Astrocyte (in vitro differentiated cells and primary cell): Measurements from ENCODE around the gene SMPD3. TPM values are rescaled to one million over a fixed set of nuclear protein-coding genes. Genes with fewer than 3 reads are reported as not detected.

Experiments
- DNase-seq: peaks from one replicate; pipeline ENCODE4 v3.0.0-alpha.2; 2010; ENCODE audit warnings: low read depth
- FAIRE-seq: peaks from 2 replicates; lab custom pipeline; 2011; peaks lifted over from hg19 to GRCh38; lab: Jason Lieb, UNC
- H2AFZ ChIP-seq: 2 replicates; pipeline ENCODE4 v1.6.0; 2012; ENCODE audit warnings: low read depth, low read length, inconsistent platforms
- H3K27ac ChIP-seq: 2 replicates; pipeline ENCODE4 v1.5.1; 2011; ENCODE audit warnings: low read depth, low read length, inconsistent platforms
- H3K27me3 ChIP-seq: 2 replicates; pipeline ENCODE4 v1.6.0; 2011; ENCODE audit warnings: low read length, inconsistent platforms; ENCODE audit not compliant: insufficient read depth
- H3K36me3 ChIP-seq: 2 replicates; pipeline ENCODE4 v1.5.1; 2011; ENCODE audit warnings: low read length, inconsistent platforms; ENCODE audit not compliant: insufficient read depth
- H3K4me1 ChIP-seq: 2 replicates; pipeline ENCODE4 v1.5.1; 2011; ENCODE audit warnings: low read length, inconsistent platforms; ENCODE audit not compliant: insufficient read depth
- H3K4me2 ChIP-seq: 2 replicates; pipeline ENCODE4 v1.6.0; 2012; ENCODE audit warnings: low read length, inconsistent platforms
- H3K4me3 ChIP-seq: 2 replicates; pipeline ENCODE4 v1.5.1; 2011; ENCODE audit warnings: low read depth, mild to moderate bottlenecking, low read length, inconsistent platforms; ENCODE audit not compliant: insufficient read depth
- H3K79me2 ChIP-seq: 2 replicates; pipeline ENCODE4 v1.6.0; 2012; ENCODE audit warnings: mild to moderate bottlenecking, low read length, inconsistent platforms; ENCODE audit not compliant: insufficient read depth
- H3K9ac ChIP-seq: 2 replicates; pipeline ENCODE4 v1.6.0; 2012; ENCODE audit warnings: mild to moderate bottlenecking, low read length, inconsistent platforms
- H3K9me3 ChIP-seq: 2 replicates; pipeline ENCODE4 v1.5.1; 2012; ENCODE audit warnings: low read depth, mild to moderate bottlenecking, low read length, inconsistent platforms; ENCODE audit not compliant: insufficient read depth
- H4K20me1 ChIP-seq: 2 replicates; pipeline ENCODE4 v1.6.0; 2012; ENCODE audit warnings: low read length, inconsistent platforms; ENCODE audit not compliant: insufficient read depth
- H3K27ac Mint-ChIP-seq: one replicate; pipeline ENCODE4 v1.8.0; 2021; ENCODE audit warnings: mild to moderate bottlenecking, mixed read lengths; ENCODE audit not compliant: unreplicated experiment
- H3K27me3 Mint-ChIP-seq: one replicate; pipeline ENCODE4 v1.8.0; 2021; ENCODE audit warnings: low read depth, mixed read lengths; ENCODE audit not compliant: unreplicated experiment
- H3K36me3 Mint-ChIP-seq: one replicate; pipeline ENCODE4 v1.8.0; 2021; ENCODE audit warnings: low read depth, mixed read lengths; ENCODE audit not compliant: unreplicated experiment
- H3K4me1 Mint-ChIP-seq: one replicate; pipeline ENCODE4 v1.8.0; 2021; ENCODE audit warnings: low read depth, mixed read lengths; ENCODE audit not compliant: unreplicated experiment
- H3K4me3 Mint-ChIP-seq: one replicate; pipeline ENCODE4 v1.8.0; 2021; ENCODE audit warnings: mild to moderate bottlenecking, moderate library complexity, mixed read lengths; ENCODE audit not compliant: unreplicated experiment
- H3K9me3 Mint-ChIP-seq: one replicate; pipeline ENCODE4 v1.8.0; 2021; ENCODE audit warnings: mild to moderate bottlenecking, mixed read lengths; ENCODE audit not compliant: unreplicated experiment
- CTCF ChIP-seq: IDR thresholded peaks from 2 replicates; pipeline ENCODE4 v1.5.1; 2011; ENCODE audit warnings: low read depth, mild to moderate bottlenecking, inconsistent platforms, low read length, moderate library complexity; ENCODE audit not compliant: insufficient read depth
- EZH2 ChIP-seq: IDR thresholded peaks from 2 replicates; pipeline ENCODE4 v1.6.1; 2012; ENCODE audit warnings: mild to moderate bottlenecking, low read length, inconsistent platforms; ENCODE audit not compliant: insufficient read depth
- total RNA-seq: library from RNA; stranded (reverse); gene quantifications from 2 replicates; pipeline ENCODE4 v1.2.1, GENCODE V29; 2021

The SMPD3 gene
- total RNA-seq, 1 donor from 2014 or later: 0.25 TPM

GRCh38 chr16:68370581-68371275 lies 77.6 kb downstream of the SMPD3 start:
- Histone ChIP-seq H3K27me3 (peaks cover 2% of the 10 kb centered on the region), H3K27ac (no peak overlapping the region), H3K4me1 (no peaks in the 10 kb centered on the region), H3K79me2 (no peaks in the 10 kb centered on the region), H3K9ac (no peak overlapping the region), H3K4me3 (no peak overlapping the region), H3K9me3 (no peaks in the 10 kb centered on the region), H4K20me1 (no peaks in the 10 kb centered on the region), H3K36me3 (no peaks in the 10 kb centered on the region), H3K4me2 (no peak overlapping the region), H2AFZ (no peak overlapping the region)
- TF ChIP-seq CTCF (no peak), EZH2 (no peak)
- no peak for FAIRE-seq
- H3K27me3 Mint-ChIP-seq: peaks cover 49% of the 10 kb centered on the region
- no peak for DNase-seq
- no peaks in the 10 kb centered on the region for H3K4me1 Mint-ChIP-seq
- H3K27ac Mint-ChIP-seq: no peak overlapping the region
- no peaks in the 10 kb centered on the region for H3K36me3 Mint-ChIP-seq
- no peaks in the 10 kb centered on the region for H3K9me3 Mint-ChIP-seq
- H3K4me3 Mint-ChIP-seq: no peak overlapping the region

- FAIRE-seq: no peak
- Histone ChIP-seq H3K27ac (no peak overlapping the region), H3K9ac (no peak overlapping the region), H3K4me1 (no peaks in the 10 kb centered on the region), H2AFZ (no peak overlapping the region), H4K20me1 (no peaks in the 10 kb centered on the region), H3K9me3 (no peaks in the 10 kb centered on the region), H3K36me3 (no peaks in the 10 kb centered on the region), H3K27me3 (peaks cover 2% of the 10 kb centered on the region), H3K4me2 (no peak overlapping the region), H3K79me2 (no peaks in the 10 kb centered on the region), H3K4me3 (no peak overlapping the region)
- Mint-ChIP-seq H3K4me1 (peaks cover 1% of the 10 kb centered on the region), H3K27ac (no peak overlapping the region), H3K36me3 (no peaks in the 10 kb centered on the region), H3K4me3 (no peak overlapping the region), H3K9me3 (no peaks in the 10 kb centered on the region), H3K27me3 (peaks cover 45% of the 10 kb centered on the region)
- TF ChIP-seq CTCF (no peak), EZH2 (no peak)
- no peak for DNase-seq
Observed at GRCh38 chr16:68369697-68370580, 78.4 kb downstream of the SMPD3 start.
